Measurements from ENCODE around the gene TRMT10B. TPM values are rescaled to one million over a fixed set of nuclear protein-coding genes. Genes with fewer than 3 reads are reported as not detected.

TRMT10B gene
- total and polyA plus RNA-seq, 2 experiments from 2014 or later, result 3.0 to 4.1 TPM

DNA sequence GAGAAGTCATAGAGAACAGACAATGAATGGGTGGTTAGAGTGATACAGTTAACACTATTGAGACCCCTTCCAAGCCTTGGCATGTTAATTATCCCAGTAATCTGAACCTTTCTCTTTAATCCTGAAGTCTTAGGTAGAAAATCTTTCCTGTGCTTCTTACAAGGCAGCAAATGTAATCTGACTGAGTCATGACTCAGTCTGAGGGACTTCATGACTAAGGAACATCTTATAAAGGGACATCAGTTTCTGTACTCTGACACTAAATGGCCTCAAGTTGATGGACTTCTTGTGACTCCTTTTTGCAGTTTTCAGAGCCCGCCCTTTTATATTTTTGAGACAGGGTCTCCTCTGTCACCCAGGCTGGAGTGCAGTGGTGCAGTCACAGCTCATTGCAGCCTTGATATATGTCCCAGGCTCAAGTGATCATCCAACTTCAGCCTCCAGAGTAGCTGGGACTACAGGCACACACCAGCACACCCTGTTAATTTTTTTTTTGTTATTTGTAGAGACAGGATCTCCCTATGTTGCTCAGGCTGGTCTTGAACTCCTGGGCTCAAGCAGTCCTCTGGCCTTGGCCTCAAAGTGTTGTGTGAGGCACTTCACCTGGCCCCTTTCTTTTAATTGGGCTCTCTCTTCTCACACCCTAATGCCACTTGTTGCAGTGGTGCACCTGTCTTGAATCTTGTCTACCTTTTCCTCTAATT, 21.8 kb downstream of the TRMT10B start:
- Histone ChIP-seq H2AFZ (no peak overlapping the region), H3K4me1 (ENCODE audit: insufficient read depth) (no peaks in the 10 kb centered on the region), H3K4me2 (no peak overlapping the region), H3K9me3 (ENCODE audit: low read depth) (no peaks in the 10 kb centered on the region), H4K20me1 (ENCODE audit: insufficient read depth, poor library complexity, severe bottlenecking) (no peaks in the 10 kb centered on the region), H3K4me3 (no peak overlapping the region), H3K27ac (no peak overlapping the region), H3K27me3 (no peaks in the 10 kb centered on the region), H3K79me2 (no peaks in the 10 kb centered on the region), H3K9me2 (replicated peaks; ENCODE audit: insufficient read depth) (no peaks in the 10 kb centered on the region), H3K36me3 (replicated peaks; ENCODE audit: insufficient read depth, low read depth) (no peaks in the 10 kb centered on the region)
- DNase-seq (ENCODE audit: low spot score), result no peak
- TF ChIP-seq, protein P1, sequence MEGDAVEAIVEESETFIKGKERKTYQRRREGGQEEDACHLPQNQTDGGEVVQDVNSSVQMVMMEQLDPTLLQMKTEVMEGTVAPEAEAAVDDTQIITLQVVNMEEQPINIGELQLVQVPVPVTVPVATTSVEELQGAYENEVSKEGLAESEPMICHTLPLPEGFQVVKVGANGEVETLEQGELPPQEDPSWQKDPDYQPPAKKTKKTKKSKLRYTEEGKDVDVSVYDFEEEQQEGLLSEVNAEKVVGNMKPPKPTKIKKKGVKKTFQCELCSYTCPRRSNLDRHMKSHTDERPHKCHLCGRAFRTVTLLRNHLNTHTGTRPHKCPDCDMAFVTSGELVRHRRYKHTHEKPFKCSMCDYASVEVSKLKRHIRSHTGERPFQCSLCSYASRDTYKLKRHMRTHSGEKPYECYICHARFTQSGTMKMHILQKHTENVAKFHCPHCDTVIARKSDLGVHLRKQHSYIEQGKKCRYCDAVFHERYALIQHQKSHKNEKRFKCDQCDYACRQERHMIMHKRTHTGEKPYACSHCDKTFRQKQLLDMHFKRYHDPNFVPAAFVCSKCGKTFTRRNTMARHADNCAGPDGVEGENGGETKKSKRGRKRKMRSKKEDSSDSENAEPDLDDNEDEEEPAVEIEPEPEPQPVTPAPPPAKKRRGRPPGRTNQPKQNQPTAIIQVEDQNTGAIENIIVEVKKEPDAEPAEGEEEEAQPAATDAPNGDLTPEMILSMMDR (IDR thresholded peaks at IDR 0.05; ENCODE audit: poor library complexity), result no peak
- TF ChIP-seq EZH2 (IDR thresholded peaks at IDR 0.05; ENCODE audit: borderline replicate concordance), result no peak
- TF ChIP-seq EZH2phosphoT487 (IDR thresholded peaks at IDR 0.05; ENCODE audit: low read depth, severe bottlenecking, unreplicated experiment), result no peak
- WGBS (ENCODE audit: low lambda C conversion rate, missing lambda C conversion rate), result 100% methylated on average over 1 of the region's 1 CpG

DNA sequence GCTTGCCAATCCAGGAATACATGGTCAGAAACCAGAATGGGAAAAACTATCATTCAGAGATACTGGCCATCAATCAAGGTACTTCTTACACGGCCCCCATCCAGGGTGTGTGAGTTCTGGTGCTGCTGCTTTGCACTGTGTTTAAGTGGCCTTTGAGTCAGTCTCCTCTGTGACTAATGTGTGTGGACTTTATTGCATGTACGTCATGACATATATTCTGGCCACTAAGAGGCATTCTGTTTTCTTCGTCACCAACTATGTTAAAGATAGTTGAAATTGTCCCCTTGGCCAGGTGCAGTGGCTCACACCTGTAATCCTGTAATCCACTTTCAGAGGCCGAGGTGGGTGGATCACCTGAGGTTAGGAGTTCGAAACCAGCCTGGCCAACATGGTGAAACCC, 22.7 kb downstream of the TRMT10B start:
- Histone ChIP-seq H3K4me1 (ENCODE audit: insufficient read depth) (no peaks in the 10 kb centered on the region), H3K9me3 (ENCODE audit: low read depth) (no peaks in the 10 kb centered on the region), H3K9me2 (replicated peaks; ENCODE audit: insufficient read depth) (no peaks in the 10 kb centered on the region), H3K4me3 (no peak overlapping the region), H3K79me2 (no peaks in the 10 kb centered on the region), H3K27ac (no peak overlapping the region), H3K27me3 (no peaks in the 10 kb centered on the region), H3K36me3 (replicated peaks; ENCODE audit: insufficient read depth, low read depth) (no peaks in the 10 kb centered on the region), H2AFZ (no peak overlapping the region), H4K20me1 (ENCODE audit: insufficient read depth, poor library complexity, severe bottlenecking) (no peaks in the 10 kb centered on the region), H3K4me2 (no peak overlapping the region)
- WGBS (ENCODE audit: low lambda C conversion rate, missing lambda C conversion rate), result 91% methylated on average over 5 of the region's 5 CpGs
- DNase-seq (ENCODE audit: low spot score), result no peak
- TF ChIP-seq EZH2phosphoT487 (IDR thresholded peaks at IDR 0.05; ENCODE audit: low read depth, severe bottlenecking, unreplicated experiment) (no peak), EZH2 (IDR thresholded peaks at IDR 0.05; ENCODE audit: borderline replicate concordance) (no peak)
- TF ChIP-seq, protein P1 (IDR thresholded peaks at IDR 0.05; ENCODE audit: poor library complexity), result no peak

DNA sequence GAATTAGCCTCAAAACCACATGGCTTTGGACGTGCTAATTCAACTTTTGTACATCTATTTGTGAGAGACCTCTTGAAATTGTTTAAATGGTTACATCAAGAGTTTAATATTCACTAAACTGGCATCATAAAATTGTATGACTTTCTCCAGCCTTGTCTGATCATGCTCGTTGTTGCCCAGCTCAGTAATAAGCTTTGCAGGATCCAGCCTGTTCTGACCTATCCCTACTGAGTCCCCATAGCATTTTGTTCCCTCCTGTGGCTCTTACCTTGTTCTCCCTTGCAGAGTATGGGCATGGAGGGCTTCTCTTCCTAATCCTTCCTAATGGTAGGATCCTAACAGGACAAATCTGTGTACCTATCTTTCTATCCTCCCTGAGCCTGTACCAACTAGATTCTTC, 24.9 kb downstream of the TRMT10B start:
- Histone ChIP-seq H4K20me1 (ENCODE audit: insufficient read depth, poor library complexity, severe bottlenecking) (no peaks in the 10 kb centered on the region), H3K4me1 (ENCODE audit: insufficient read depth) (peaks cover under 1% of the 10 kb centered on the region), H3K4me3 (no peak overlapping the region), H3K4me2 (no peak overlapping the region), H3K27me3 (no peaks in the 10 kb centered on the region), H3K27ac (no peak overlapping the region), H3K36me3 (replicated peaks; ENCODE audit: insufficient read depth, low read depth) (no peaks in the 10 kb centered on the region), H3K9me2 (replicated peaks; ENCODE audit: insufficient read depth) (no peaks in the 10 kb centered on the region), H3K79me2 (peaks cover 10% of the 10 kb centered on the region), H2AFZ (no peak overlapping the region), H3K9me3 (ENCODE audit: low read depth) (no peaks in the 10 kb centered on the region)
- DNase-seq (ENCODE audit: low spot score), result no peak
- 98% methylated on average over 2 of the region's 2 CpGs for WGBS (ENCODE audit: low lambda C conversion rate, missing lambda C conversion rate)
- TF ChIP-seq, protein P1 (IDR thresholded peaks at IDR 0.05; ENCODE audit: poor library complexity), result no peak
- no peak for TF ChIP-seq EZH2phosphoT487 (IDR thresholded peaks at IDR 0.05; ENCODE audit: low read depth, severe bottlenecking, unreplicated experiment)
- no peak for TF ChIP-seq EZH2 (IDR thresholded peaks at IDR 0.05; ENCODE audit: borderline replicate concordance)
